NOMO-1 (cell line): ENCODE measurements around the gene IL1B.

ENCODE experiments used
- DNase-seq, 2 experiments: peaks; one replicate each; lab custom pipeline; 2025; ENCODE audit not compliant: unreplicated experiment in 2 of 2; lab: John Stamatoyannopoulos, UW

The IL1B gene

GRCh38 chr2:112830682-112831512 is 5.7 kb downstream of the IL1B start:
- no peak for DNase-seq

- no peak for DNase-seq
Observed at GRCh38 chr2:112829961-112830681, 6.5 kb downstream of the IL1B start.

- DNase-seq, result no peak
Observed at GRCh38 chr2:112829101-112829960, 7.2 kb downstream of the IL1B start.

- no peak for DNase-seq
Observed at GRCh38 chr2:112828251-112828691, 8.3 kb downstream of the IL1B start.

- DNase-seq, result no peak
Observed at GRCh38 chr2:112827604-112828185, 8.9 kb downstream of the IL1B start.

GRCh38 chr2:112827009-112827408 is 9.6 kb downstream of the IL1B start:
- DNase-seq, result no peak

GRCh38 chr2:112825706-112826105 is 10.9 kb downstream of the IL1B start:
- no peak for DNase-seq

GRCh38 chr2:112824694-112825085 is 11.9 kb downstream of the IL1B start:
- DNase-seq, result no peak

GRCh38 chr2:112821682-112822081 is 14.9 kb downstream of the IL1B start:
- no peak for DNase-seq

GRCh38 chr2:112821142-112821541 is 15.4 kb downstream of the IL1B start:
- no peak for DNase-seq

- DNase-seq, result no peak
Observed at GRCh38 chr2:112820343-112820742, 16.2 kb downstream of the IL1B start.

- no peak for DNase-seq
Observed at GRCh38 chr2:112819081-112819480, 17.5 kb downstream of the IL1B start.

- DNase-seq, result no peak
Observed at GRCh38 chr2:112818094-112818902, 18.3 kb downstream of the IL1B start.

- no peak for DNase-seq
Observed at GRCh38 chr2:112817082-112817689, 19.4 kb downstream of the IL1B start.

- DNase-seq, result no peak
Observed at GRCh38 chr2:112814278-112814677, 22.3 kb downstream of the IL1B start.

- DNase-seq, result no peak
Observed at GRCh38 chr2:112813280-112813966, 23.2 kb downstream of the IL1B start.

GRCh38 chr2:112812318-112813267 is 24.0 kb downstream of the IL1B start:
- DNase-seq, result no peak

- peak in 1 of 2 experiments; percentile 13 for DNase-seq
Observed at GRCh38 chr2:112811841-112812306, 24.7 kb downstream of the IL1B start.
